H9 (cell line): ENCODE data around the gene UNC5B. TPM values are rescaled to one million over a fixed set of nuclear protein-coding genes. Genes with fewer than 3 reads are reported as not detected.

ENCODE experiments used
- DNase-seq: peaks from one replicate; pipeline ENCODE4 v3.0.0-alpha.2; 2017
- H2AFZ ChIP-seq: one replicate; pipeline ENCODE4 v1.6.1; 2013; ENCODE audit warnings: mild to moderate bottlenecking, low read length, control low read depth, moderate library complexity
- H2AK5ac ChIP-seq: 2 replicates; pipeline ENCODE4 v1.6.1; 2013; ENCODE audit warnings: low read length, control low read depth, mixed read lengths; ENCODE audit not compliant: insufficient read length
- H2BK120ac ChIP-seq: one replicate; pipeline ENCODE4 v1.6.1; 2013; ENCODE audit warnings: low read depth, mild to moderate bottlenecking, low read length, control low read depth, inconsistent platforms; ENCODE audit not compliant: poor library complexity, severe bottlenecking
- H2BK12ac ChIP-seq: 2 replicates; pipeline ENCODE4 v1.6.1; 2013; ENCODE audit warnings: low read length, control low read depth, mixed read lengths, low read depth; ENCODE audit not compliant: insufficient read length
- H2BK15ac ChIP-seq: 2 replicates; pipeline ENCODE4 v1.6.1; 2013; ENCODE audit warnings: low read depth, low read length, control low read depth
- H2BK20ac ChIP-seq: one replicate; pipeline ENCODE4 v1.6.1; 2013; ENCODE audit warnings: low read depth, mild to moderate bottlenecking, low read length, control low read depth, inconsistent platforms; ENCODE audit not compliant: poor library complexity, severe bottlenecking
- H2BK5ac ChIP-seq: 2 replicates; pipeline ENCODE4 v1.6.1; 2013; ENCODE audit warnings: low read length, control low read depth, mixed read lengths; ENCODE audit not compliant: insufficient read length
- H3K14ac ChIP-seq: 2 replicates; pipeline ENCODE4 v1.6.1; 2013; ENCODE audit warnings: low read length, control low read depth; ENCODE audit not compliant: insufficient read depth
- H3K18ac ChIP-seq: 2 replicates; pipeline ENCODE4 v1.6.1; 2013; ENCODE audit warnings: low read depth, mild to moderate bottlenecking, mixed read lengths, low read length, control low read depth; ENCODE audit not compliant: insufficient read length
- H3K23ac ChIP-seq: 2 replicates; pipeline ENCODE4 v1.6.1; 2013; ENCODE audit warnings: low read length, control low read depth, mixed read lengths, low read depth; ENCODE audit not compliant: insufficient read length
- H3K23me2 ChIP-seq: 2 replicates; pipeline ENCODE4 v1.6.1; 2013; ENCODE audit warnings: low read depth, mild to moderate bottlenecking, mixed read lengths, low read length, control low read depth; ENCODE audit not compliant: insufficient read length, poor library complexity, severe bottlenecking
- H3K27ac ChIP-seq: 2 replicates; pipeline ENCODE4 v1.5.1; 2013; ENCODE audit warnings: low read length, control low read depth, mixed read lengths, low read depth; ENCODE audit not compliant: insufficient read length
- H3K27me3 ChIP-seq: 2 replicates; pipeline ENCODE4 v1.6.1; 2013; ENCODE audit warnings: low read length, control low read depth, inconsistent platforms; ENCODE audit not compliant: insufficient read depth
- H3K4ac ChIP-seq: 2 replicates; pipeline ENCODE4 v1.6.1; 2013; ENCODE audit warnings: low read depth, mild to moderate bottlenecking, control low read depth, inconsistent platforms, low read length, moderate library complexity
- H3K4me1 ChIP-seq: 2 replicates; pipeline ENCODE4 v1.6.1; 2013; ENCODE audit warnings: low read length, control low read depth, inconsistent platforms; ENCODE audit not compliant: insufficient read depth
- H3K4me2 ChIP-seq: 2 replicates; pipeline ENCODE4 v1.6.1; 2013; ENCODE audit warnings: low read length, control low read depth, mixed read lengths; ENCODE audit not compliant: insufficient read length, insufficient read depth
- H3K56ac ChIP-seq: 2 replicates; pipeline ENCODE4 v1.6.1; 2013; ENCODE audit warnings: low read depth, mild to moderate bottlenecking, mixed read lengths, low read length, control low read depth; ENCODE audit not compliant: insufficient read length
- H3K79me1 ChIP-seq: 2 replicates; pipeline ENCODE4 v1.6.1; 2013; ENCODE audit warnings: low read depth, mild to moderate bottlenecking, moderate library complexity, low read length, control low read depth, inconsistent platforms; ENCODE audit not compliant: insufficient read depth, poor library complexity, severe bottlenecking
- H3K79me2 ChIP-seq: 2 replicates; pipeline ENCODE4 v1.6.1; 2013; ENCODE audit warnings: low read length, control low read depth, inconsistent platforms; ENCODE audit not compliant: insufficient read depth
- H3K9ac ChIP-seq: 2 replicates; pipeline ENCODE4 v1.6.1; 2013; ENCODE audit warnings: low read length, control low read depth, mixed read lengths; ENCODE audit not compliant: insufficient read length; ENCODE audit errors: extremely low read depth
- H3K9me3 ChIP-seq: one replicate; pipeline ENCODE4 v1.6.1; 2013; ENCODE audit warnings: low read depth, low read length, inconsistent platforms; ENCODE audit not compliant: control insufficient read depth
- H3T11ph ChIP-seq: one replicate; pipeline ENCODE4 v1.6.1; 2013; ENCODE audit warnings: mild to moderate bottlenecking, low read length, control low read depth, inconsistent platforms
- H4K20me1 ChIP-seq: one replicate; pipeline ENCODE4 v1.6.1; 2013; ENCODE audit not compliant: control insufficient read depth, insufficient read length, insufficient read depth
- H4K5ac ChIP-seq: 2 replicates; pipeline ENCODE4 v1.6.1; 2013; ENCODE audit warnings: low read depth, mild to moderate bottlenecking, mixed read lengths, low read length, control low read depth; ENCODE audit not compliant: insufficient read length
- H4K8ac ChIP-seq: replicated peaks from 2 replicates; pipeline ENCODE4 v1.6.1; 2013; ENCODE audit warnings: low read length, control low read depth, mixed read lengths, low read depth; ENCODE audit not compliant: insufficient read length
- H4K91ac ChIP-seq: 2 replicates; pipeline ENCODE4 v1.6.1; 2013; ENCODE audit warnings: low read depth, mild to moderate bottlenecking, moderate library complexity, mixed read lengths, low read length, control low read depth; ENCODE audit not compliant: insufficient read length
- H3K27ac Mint-ChIP-seq, 3 experiments: 2 replicates in 2 of 3; 3 replicates in 1 of 3; pipeline ENCODE4 v1.8.0; 2020 to 2021; ENCODE audit warnings: mixed read lengths in 3 of 3, mild to moderate bottlenecking in 1 of 3, moderate library complexity in 1 of 3
- H3K27me3 Mint-ChIP-seq: 2 replicates; pipeline ENCODE4 v1.8.0; 2021; ENCODE audit warnings: low read depth, mild to moderate bottlenecking, moderate library complexity, mixed read lengths
- H3K36me3 Mint-ChIP-seq, 3 experiments: 2 replicates in 2 of 3; 3 replicates in 1 of 3; pipeline ENCODE4 v1.8.0; 2020 to 2021; ENCODE audit warnings: low read depth in 3 of 3, mixed read lengths in 3 of 3; ENCODE audit not compliant: insufficient read depth in 1 of 3
- H3K4me1 Mint-ChIP-seq, 2 experiments: 2 replicates each; pipeline ENCODE4 v1.8.0; 2020; ENCODE audit warnings: mixed read lengths in 2 of 2
- H3K4me3 Mint-ChIP-seq, 2 experiments: 2 replicates in 1 of 2; 3 replicates in 1 of 2; pipeline ENCODE4 v1.8.0; 2020 to 2021; ENCODE audit warnings: mild to moderate bottlenecking in 2 of 2, mixed read lengths in 2 of 2, moderate library complexity in 1 of 2
- H3K9me3 Mint-ChIP-seq, 2 experiments: 2 replicates in 1 of 2; 3 replicates in 1 of 2; pipeline ENCODE4 v1.8.0; 2020; ENCODE audit warnings: mild to moderate bottlenecking in 2 of 2, mixed read lengths in 2 of 2, moderate library complexity in 1 of 2
- WGBS: extraction: QIAGEN DNeasy Blood & Tissue Kit; methylation state at CpG from one replicate; pipeline ENCODE4 v1.1.7; 2013; ENCODE audit warnings: missing lambda C conversion rate, low lambda C conversion rate, mixed read lengths; ENCODE audit not compliant: insufficient read length; ENCODE audit errors: extremely low coverage; 5-methylcytosine and 5-hydroxymethylcytosine counted together
- total RNA-seq: library from RNA; stranded (reverse); gene quantifications from 2 replicates; pipeline ENCODE4 v1.2.1, GENCODE V29; 2021
- TF ChIP-seq, protein P1 (sequence below): fragments of 200-600 bp; sonication (generic); conservative IDR thresholded peaks from 3 replicates; pipeline ENCODE4 v1.8.0; 2021; ENCODE audit warnings: antibody characterized with exemption, mild to moderate bottlenecking

Gene UNC5B
- total RNA-seq, 1 experiment from 2014 or later = 28.4 TPM

DNA sequence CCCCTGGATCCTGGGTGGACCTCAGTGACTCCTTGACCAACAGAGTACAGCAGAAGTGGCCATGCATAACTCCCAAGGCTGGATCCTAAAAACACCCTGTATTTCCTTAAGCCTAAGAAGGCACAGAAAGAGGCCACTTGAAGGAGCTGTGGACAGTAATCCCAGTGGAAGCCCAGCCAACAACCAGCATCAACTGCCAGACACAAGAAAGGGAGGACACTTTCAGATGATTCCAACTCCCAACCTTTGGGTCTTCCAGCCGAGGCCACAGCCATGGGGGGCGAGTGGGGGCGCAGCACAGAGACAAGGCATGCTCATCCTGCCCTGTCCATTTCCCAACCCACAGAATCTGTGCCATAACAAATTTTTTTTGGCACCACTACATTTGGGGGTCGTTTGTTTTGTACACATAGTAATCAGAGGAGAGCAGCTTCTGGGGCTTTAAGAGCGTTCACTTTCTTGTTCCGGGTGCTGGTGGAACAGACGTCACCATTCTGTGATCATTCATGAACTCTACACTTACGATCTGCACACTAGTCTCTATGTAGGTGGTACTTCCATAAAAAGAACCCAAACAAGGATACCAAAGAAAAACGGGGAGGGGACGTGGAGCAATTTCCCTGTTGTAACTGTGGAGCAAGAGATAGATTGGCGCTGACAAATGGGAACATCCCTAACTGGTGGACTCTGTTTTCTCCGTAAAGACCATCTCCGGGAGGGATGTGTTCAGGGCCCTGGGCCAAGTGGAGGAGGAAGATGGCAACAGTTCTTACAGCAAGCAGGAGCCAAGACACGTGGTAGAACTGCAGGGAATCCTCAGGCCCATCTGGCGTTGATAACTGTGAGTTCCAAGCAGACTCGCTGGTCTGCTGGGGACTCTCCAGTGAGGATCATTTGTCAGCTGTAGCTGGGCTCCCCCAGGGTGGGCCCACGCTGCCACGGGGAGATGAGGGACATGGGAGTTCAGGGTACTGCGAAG lies 100.7 kb downstream of the UNC5B start:
- no peak overlapping the region for H2BK15ac ChIP-seq
- no peaks in the 10 kb centered on the region; the same call in 1 of the 2 replicates for H3K27me3 ChIP-seq
- no peaks in the 10 kb centered on the region for H4K20me1 ChIP-seq
- no peaks in the 10 kb centered on the region for H3K4me1 ChIP-seq
- no peaks in the 10 kb centered on the region for H3K79me2 ChIP-seq
- no peaks in the 10 kb centered on the region for H3K36me3 Mint-ChIP-seq
- H2AFZ ChIP-seq = no peak overlapping the region
- no CpG with 5 or more reads among the region's 19 CpGs for WGBS
- H3K27ac ChIP-seq = no peak overlapping the region
- no peak for DNase-seq
- no peak overlapping the region for H4K91ac ChIP-seq
- no peak overlapping the region for H3K4me2 ChIP-seq
- no peak overlapping the region for H2BK5ac ChIP-seq
- H3K9me3 Mint-ChIP-seq = no peaks in the 10 kb centered on the region; a peak in 1 of 5 replicates
- no peak overlapping the region for H3K23ac ChIP-seq
- H3K27me3 Mint-ChIP-seq = peaks cover 26% of the 10 kb centered on the region
- H3T11ph ChIP-seq = no peak overlapping the region
- H3K4me1 Mint-ChIP-seq = peaks cover 24% of the 10 kb centered on the region in 2 experiments
- no peak overlapping the region for H3K56ac ChIP-seq
- H3K4ac ChIP-seq = no peak overlapping the region
- H2BK120ac ChIP-seq = no peak overlapping the region
- no peak overlapping the region for H3K27ac Mint-ChIP-seq
- no peaks in the 10 kb centered on the region for H3K9me3 ChIP-seq
- TF ChIP-seq, protein P1, sequence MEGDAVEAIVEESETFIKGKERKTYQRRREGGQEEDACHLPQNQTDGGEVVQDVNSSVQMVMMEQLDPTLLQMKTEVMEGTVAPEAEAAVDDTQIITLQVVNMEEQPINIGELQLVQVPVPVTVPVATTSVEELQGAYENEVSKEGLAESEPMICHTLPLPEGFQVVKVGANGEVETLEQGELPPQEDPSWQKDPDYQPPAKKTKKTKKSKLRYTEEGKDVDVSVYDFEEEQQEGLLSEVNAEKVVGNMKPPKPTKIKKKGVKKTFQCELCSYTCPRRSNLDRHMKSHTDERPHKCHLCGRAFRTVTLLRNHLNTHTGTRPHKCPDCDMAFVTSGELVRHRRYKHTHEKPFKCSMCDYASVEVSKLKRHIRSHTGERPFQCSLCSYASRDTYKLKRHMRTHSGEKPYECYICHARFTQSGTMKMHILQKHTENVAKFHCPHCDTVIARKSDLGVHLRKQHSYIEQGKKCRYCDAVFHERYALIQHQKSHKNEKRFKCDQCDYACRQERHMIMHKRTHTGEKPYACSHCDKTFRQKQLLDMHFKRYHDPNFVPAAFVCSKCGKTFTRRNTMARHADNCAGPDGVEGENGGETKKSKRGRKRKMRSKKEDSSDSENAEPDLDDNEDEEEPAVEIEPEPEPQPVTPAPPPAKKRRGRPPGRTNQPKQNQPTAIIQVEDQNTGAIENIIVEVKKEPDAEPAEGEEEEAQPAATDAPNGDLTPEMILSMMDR = no peak
- H4K8ac ChIP-seq = no peak overlapping the region
- peaks cover 3% of the 10 kb centered on the region for H3K23me2 ChIP-seq
- no peaks in the 10 kb centered on the region for H3K79me1 ChIP-seq
- H3K14ac ChIP-seq = no peak overlapping the region
- H3K4me3 Mint-ChIP-seq = no peak overlapping the region
- H2BK12ac ChIP-seq = peak overlapping the region; percentile 55
- H2BK20ac ChIP-seq = no peak overlapping the region
- no peak overlapping the region for H2AK5ac ChIP-seq
- no peak overlapping the region for H3K9ac ChIP-seq
- H4K5ac ChIP-seq = no peak overlapping the region
- no peak overlapping the region for H3K18ac ChIP-seq
